HCT116 (cell line): ENCODE measurements around the gene PTMS. TPM values are rescaled to one million over a fixed set of nuclear protein-coding genes. Genes with fewer than 3 reads are reported as not detected.
A peak's percentile ranks its signal among the peaks of the same experiment; 100 is the strongest.

ENCODE experiments used
- ATAC-seq: fragments of 200-7000 bp; cut with Tn5 transposase; 2 replicates; pipeline ENCODE4 v1.9.1; 2020; ENCODE audit warnings: mild to moderate bottlenecking, moderate library complexity
- BruUV-seq: library from RNA; stranded (reverse); fragments of 400-500 nt; replicated peaks from 2 replicates; lab custom pipeline; 2021; lab: Mats Ljungman, UMichigan
- CTCF ChIA-PET: fragments of 300-600 bp; sonication (Branson Sonifier 250); formaldehyde crosslinking; loops from one replicate; lab custom pipeline; 2021; ENCODE audit warnings: antibody characterized with exemption; lab: Charles Lee
- POLR2A ChIA-PET: fragments of 300-600, 350-600 bp; sonication (Branson Sonifier 250); formaldehyde crosslinking; loops from one replicate; lab custom pipeline; 2021; ENCODE audit warnings: antibody characterized with exemption; lab: Charles Lee
- RAD21 ChIA-PET, 2 experiments: fragments of 300-600 bp; sonication (Branson Sonifier 250); formaldehyde crosslinking; loops; one replicate each; lab custom pipeline; 2023; ENCODE audit warnings: low total read pairs in 2 of 2; ENCODE audit not compliant: uncharacterized antibody in 2 of 2, unreplicated experiment in 2 of 2, low non-redundant PET in 1 of 2; lab: Charles Lee
- DNase-seq: peaks from one replicate; pipeline ENCODE4 v3.0.0-alpha.2; 2010; ENCODE audit warnings: low read depth, low spot score
- H2AFZ ChIP-seq: fragments of 200-600 bp; shearing (Covaris generic), sonication (generic); 2 replicates; pipeline ENCODE4 v1.6.1; 2017; ENCODE audit warnings: low read depth, mixed run types, mixed read lengths, antibody characterized with exemption, low read length; ENCODE audit not compliant: poor library complexity, severe bottlenecking
- H3K27ac ChIP-seq: 2 replicates; pipeline ENCODE4 v1.5.1; 2012; ENCODE audit warnings: low read depth, low read length
- H3K27me3 ChIP-seq: fragments of 200-600 bp; sonication (generic); 2 replicates; pipeline ENCODE4 v1.6.1; 2016; ENCODE audit warnings: mixed run types, low read length, mixed read lengths; ENCODE audit not compliant: insufficient read depth
- H3K36me3 ChIP-seq, 2 experiments: fragments of 200-500 bp in 1 of 2; fragments of 200-600 bp in 1 of 2; sonication (Bioruptor generic) in 1 of 2; sonication (generic) in 1 of 2; 2 replicates each; pipeline versions ENCODE4 v1.5.1 to v1.6.1; 2014 to 2016; ENCODE audit warnings: low read length in 2 of 2, inconsistent platforms in 1 of 2, mixed read lengths in 1 of 2, mixed run types in 1 of 2; ENCODE audit not compliant: insufficient read depth in 2 of 2, control insufficient read depth in 1 of 2
- H3K4me1 ChIP-seq, 2 experiments: fragments of 200-600 bp in 1 of 2; sonication (generic) in 1 of 2; 2 replicates each; pipeline versions ENCODE4 v1.5.1 to v1.6.1; 2012 to 2017; ENCODE audit warnings: low read length in 2 of 2, inconsistent platforms in 1 of 2, mild to moderate bottlenecking in 1 of 2, mixed read lengths in 1 of 2, mixed run types in 1 of 2, moderate library complexity in 1 of 2; ENCODE audit not compliant: insufficient read depth in 2 of 2, control insufficient read depth in 1 of 2
- H3K4me2 ChIP-seq: fragments of 200-600 bp; sonication (generic); 2 replicates; pipeline ENCODE4 v1.6.1; 2017; ENCODE audit warnings: mixed run types, low read length, mixed read lengths
- H3K4me3 ChIP-seq, 2 experiments: fragments of 200-600 bp in 1 of 2; sonication (generic) in 1 of 2; replicated peaks in 1 of 2; 2 replicates each; pipeline ENCODE4 v1.5.1; 2011 to 2016; ENCODE audit warnings: low read length in 2 of 2, control low read depth in 1 of 2, low read depth in 1 of 2, mild to moderate bottlenecking in 1 of 2, mixed read lengths in 1 of 2, mixed run types in 1 of 2
- H3K79me2 ChIP-seq: fragments of 200-600 bp; sonication (generic); 2 replicates; pipeline ENCODE4 v1.6.1; 2017; ENCODE audit warnings: mild to moderate bottlenecking, mixed run types, low read length, moderate library complexity, mixed read lengths; ENCODE audit not compliant: insufficient read depth
- H3K9ac ChIP-seq: fragments of 200-600 bp; sonication (generic); 2 replicates; pipeline ENCODE4 v1.6.1; 2016; ENCODE audit warnings: low read length, mixed read lengths
- H3K9me2 ChIP-seq: fragments of 200-600 bp; sonication (generic), shearing (Covaris generic); 2 replicates; pipeline ENCODE4 v1.6.1; 2017; ENCODE audit warnings: mixed run types, mild to moderate bottlenecking, moderate library complexity; ENCODE audit not compliant: insufficient read depth
- H3K9me3 ChIP-seq, 2 experiments: fragments of 200-500 bp in 1 of 2; fragments of 200-600 bp in 1 of 2; sonication (Bioruptor generic) in 1 of 2; sonication (generic) in 1 of 2; 2 replicates each; pipeline ENCODE4 v1.6.1; 2014 to 2017; ENCODE audit warnings: low read length in 2 of 2, mixed read lengths in 2 of 2, inconsistent platforms in 1 of 2, low read depth in 1 of 2, mild to moderate bottlenecking in 1 of 2, mixed run types in 1 of 2, moderate library complexity in 1 of 2; ENCODE audit not compliant: control insufficient read depth in 1 of 2, insufficient read depth in 1 of 2
- H4K20me1 ChIP-seq: fragments of 200-600 bp; sonication (generic), shearing (Covaris generic); 2 replicates; pipeline ENCODE4 v1.6.1; 2017; ENCODE audit warnings: mixed run types, mild to moderate bottlenecking, moderate library complexity; ENCODE audit not compliant: insufficient read depth
- CEBPB ChIP-seq: IDR thresholded peaks from 2 replicates; pipeline ENCODE4 v1.6.1; 2012; ENCODE audit warnings: low read depth
- EGR1 ChIP-seq: IDR thresholded peaks from 2 replicates; pipeline ENCODE4 v1.6.1; 2012; ENCODE audit warnings: low read depth
- EZH2 ChIP-seq: fragments of 200-600 bp; sonication (generic); IDR thresholded peaks from 2 replicates; pipeline ENCODE4 v1.6.1; 2017; ENCODE audit warnings: antibody characterized with exemption, mixed run types
- JUND ChIP-seq: IDR thresholded peaks from 2 replicates; pipeline ENCODE4 v1.6.1; 2012
- POLR2AphosphoS5 ChIP-seq: IDR thresholded peaks from 2 replicates; pipeline ENCODE4 v1.6.1; 2011; ENCODE audit warnings: mild to moderate bottlenecking, low read depth, low read length, moderate library complexity
- SIN3A ChIP-seq: IDR thresholded peaks from 2 replicates; pipeline ENCODE4 v1.6.1; 2012; ENCODE audit warnings: low read depth
- SP1 ChIP-seq: IDR thresholded peaks from 2 replicates; pipeline ENCODE4 v1.6.1; 2012; ENCODE audit warnings: low read depth
- SRF ChIP-seq: IDR thresholded peaks from 2 replicates; pipeline ENCODE4 v1.6.1; 2012; ENCODE audit warnings: low read depth
- YY1 ChIP-seq: IDR thresholded peaks from 2 replicates; pipeline ENCODE4 v1.6.1; 2011; ENCODE audit warnings: low read length, low read depth, moderate library complexity, mild to moderate bottlenecking; ENCODE audit not compliant: insufficient replicate concordance; ENCODE audit errors: extremely low read depth
- ZFX ChIP-seq: fragments of 450-650 bp; IDR thresholded peaks from 2 replicates; pipeline ENCODE4 v1.6.1; 2017
- intact Hi-C: fragments of 100-400 bp; cut with micrococcal nuclease; formaldehyde crosslinking; loops from 2 replicates; pipeline ENCODE4 v1.10.0; 2022
- total RNA-seq: library from RNA; stranded (reverse); gene quantifications from one replicate; pipeline ENCODE4 v1.2.1, GENCODE V29; 2021; ENCODE audit not compliant: unreplicated experiment
- TF ChIP-seq, protein P1 (sequence below): IDR thresholded peaks from 2 replicates; pipeline ENCODE4 v1.6.1; 2011; ENCODE audit warnings: mild to moderate bottlenecking, low read length, moderate library complexity; ENCODE audit not compliant: insufficient replicate concordance; ENCODE audit errors: extremely low read depth
- TF ChIP-seq, protein P2 (sequence below), 3 experiments: fragments of 200-600 bp in 1 of 3; sonication (generic) in 1 of 3; IDR thresholded peaks in 2 of 3; conservative IDR thresholded peaks in 1 of 3; 2 replicates each; pipeline ENCODE4 v1.5.1; 2012 to 2017; ENCODE audit warnings: low read depth in 2 of 3, low read length in 2 of 3, antibody characterized with exemption in 1 of 3, borderline replicate concordance in 1 of 3, control low read depth in 1 of 3, mild to moderate bottlenecking in 1 of 3, mixed read lengths in 1 of 3, mixed run types in 1 of 3, moderate library complexity in 1 of 3; ENCODE audit not compliant: insufficient read depth in 1 of 3
- TF ChIP-seq, protein P3 (sequence below): IDR thresholded peaks from 2 replicates; pipeline ENCODE4 v1.6.1; 2012; ENCODE audit warnings: low read depth

Gene PTMS
- total RNA-seq, 1 experiment from 2014 or later = 494 TPM

DNA sequence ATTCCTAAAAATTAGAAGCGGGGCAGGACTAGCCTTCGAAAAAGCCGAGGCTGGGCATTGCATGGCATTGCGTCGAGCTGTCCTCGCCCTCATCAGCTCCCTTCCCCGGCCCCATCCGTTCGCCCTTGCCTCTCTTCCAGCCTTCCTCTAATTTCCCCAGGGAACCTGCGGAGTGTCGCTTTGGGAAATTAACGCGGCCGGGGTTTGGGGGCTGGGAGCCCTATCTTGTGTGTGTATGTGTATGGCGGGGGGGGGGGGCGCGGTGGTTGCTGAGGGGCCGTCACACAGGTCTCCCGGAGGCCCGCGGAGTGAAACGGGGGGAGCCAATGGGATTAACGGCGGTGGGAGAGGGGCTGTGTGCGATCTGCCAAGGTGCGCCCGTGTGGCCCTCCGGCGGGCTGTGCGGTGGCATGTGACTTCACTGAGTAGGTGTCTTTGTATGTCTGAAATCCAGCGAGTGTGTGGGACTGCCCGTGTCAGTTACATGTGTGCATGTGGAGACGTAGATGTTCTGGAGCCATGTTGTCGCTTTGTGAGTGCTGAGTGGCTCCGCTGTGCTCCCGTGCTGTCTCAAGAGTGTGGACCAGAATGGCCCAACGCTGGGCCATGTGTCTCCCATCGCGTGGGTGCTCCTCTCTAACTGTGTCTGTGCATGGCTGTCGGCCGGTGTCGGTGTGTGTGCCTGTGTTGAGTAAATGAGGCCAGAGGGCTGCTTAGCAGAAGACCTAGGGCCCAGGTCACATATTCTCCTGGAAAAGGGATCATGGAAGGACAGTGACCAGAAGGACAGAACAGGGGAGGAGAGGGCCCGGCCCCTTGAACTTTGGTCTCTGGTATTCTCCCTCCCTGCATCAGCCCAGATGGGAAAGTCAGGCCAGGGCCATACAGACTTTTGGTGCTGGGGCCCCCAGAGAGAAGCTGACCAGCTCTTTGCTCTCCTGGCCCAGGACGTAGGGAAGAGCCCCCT lies 1.5 kb downstream of the PTMS start:
- DNase-seq (no peak), ATAC-seq (no peak)
- Histone ChIP-seq H3K4me1 (peaks cover 45 to 75% of the 10 kb centered on the region in 2 experiments), H3K4me2 (peak overlapping the region; percentile 95), H3K9ac (peak overlapping the region; percentile 84), H3K27ac (peak overlapping the region; percentile 72), H3K36me3 (peaks cover 9 to 13% of the 10 kb centered on the region in 2 experiments; a peak in 3 of 4 replicates), H3K9me2 (no peaks in the 10 kb centered on the region), H2AFZ (no peak overlapping the region), H3K79me2 (peaks cover 29% of the 10 kb centered on the region), H3K9me3 (no peaks in the 10 kb centered on the region), H3K4me3 (peak overlapping the region; percentile 85 to 90), H4K20me1 (no peaks in the 10 kb centered on the region), H3K27me3 (no peaks in the 10 kb centered on the region)
- intact Hi-C loops = loop anchor here (2.0 kb wide), 1 partner anchor 15 kb away; the partner anchor contains the start of gene MLF2
- ChIA-PET CTCF (interaction anchor here (1.0 to 3.0 kb wide), 7 partner anchors 10 to 85 kb away, joined by 3 to 53 read pairs (median 3); partner anchors contain the start of genes MLF2, P3H3 and USP5), POLR2A (interaction anchor here (1.0 to 3.0 kb wide), 6 partner anchors 13 to 195 kb away, joined by 3 to 41 read pairs (median 13); partner anchors contain the start of genes CDCA3, COPS7A, MLF2 and USP5), RAD21 (no interaction called here)
- BruUV-seq = no TSS peak
- no peak for TF ChIP-seq POLR2AphosphoS5
- no peak for TF ChIP-seq SIN3A
- TF ChIP-seq, protein P1, sequence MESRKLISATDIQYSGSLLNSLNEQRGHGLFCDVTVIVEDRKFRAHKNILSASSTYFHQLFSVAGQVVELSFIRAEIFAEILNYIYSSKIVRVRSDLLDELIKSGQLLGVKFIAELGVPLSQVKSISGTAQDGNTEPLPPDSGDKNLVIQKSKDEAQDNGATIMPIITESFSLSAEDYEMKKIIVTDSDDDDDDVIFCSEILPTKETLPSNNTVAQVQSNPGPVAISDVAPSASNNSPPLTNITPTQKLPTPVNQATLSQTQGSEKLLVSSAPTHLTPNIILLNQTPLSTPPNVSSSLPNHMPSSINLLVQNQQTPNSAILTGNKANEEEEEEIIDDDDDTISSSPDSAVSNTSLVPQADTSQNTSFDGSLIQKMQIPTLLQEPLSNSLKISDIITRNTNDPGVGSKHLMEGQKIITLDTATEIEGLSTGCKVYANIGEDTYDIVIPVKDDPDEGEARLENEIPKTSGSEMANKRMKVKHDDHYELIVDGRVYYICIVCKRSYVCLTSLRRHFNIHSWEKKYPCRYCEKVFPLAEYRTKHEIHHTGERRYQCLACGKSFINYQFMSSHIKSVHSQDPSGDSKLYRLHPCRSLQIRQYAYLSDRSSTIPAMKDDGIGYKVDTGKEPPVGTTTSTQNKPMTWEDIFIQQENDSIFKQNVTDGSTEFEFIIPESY = no peak
- TF ChIP-seq EGR1 = no peak
- TF ChIP-seq JUND = no peak
- TF ChIP-seq SRF = no peak
- TF ChIP-seq, protein P2, sequence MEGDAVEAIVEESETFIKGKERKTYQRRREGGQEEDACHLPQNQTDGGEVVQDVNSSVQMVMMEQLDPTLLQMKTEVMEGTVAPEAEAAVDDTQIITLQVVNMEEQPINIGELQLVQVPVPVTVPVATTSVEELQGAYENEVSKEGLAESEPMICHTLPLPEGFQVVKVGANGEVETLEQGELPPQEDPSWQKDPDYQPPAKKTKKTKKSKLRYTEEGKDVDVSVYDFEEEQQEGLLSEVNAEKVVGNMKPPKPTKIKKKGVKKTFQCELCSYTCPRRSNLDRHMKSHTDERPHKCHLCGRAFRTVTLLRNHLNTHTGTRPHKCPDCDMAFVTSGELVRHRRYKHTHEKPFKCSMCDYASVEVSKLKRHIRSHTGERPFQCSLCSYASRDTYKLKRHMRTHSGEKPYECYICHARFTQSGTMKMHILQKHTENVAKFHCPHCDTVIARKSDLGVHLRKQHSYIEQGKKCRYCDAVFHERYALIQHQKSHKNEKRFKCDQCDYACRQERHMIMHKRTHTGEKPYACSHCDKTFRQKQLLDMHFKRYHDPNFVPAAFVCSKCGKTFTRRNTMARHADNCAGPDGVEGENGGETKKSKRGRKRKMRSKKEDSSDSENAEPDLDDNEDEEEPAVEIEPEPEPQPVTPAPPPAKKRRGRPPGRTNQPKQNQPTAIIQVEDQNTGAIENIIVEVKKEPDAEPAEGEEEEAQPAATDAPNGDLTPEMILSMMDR (IDR thresholded peaks at IDR 0.05 in 2 of 3, conservative IDR thresholded peaks at IDR 0.05 in 1 of 3; ENCODE audit: borderline replicate concordance in 1 of 3, insufficient read depth in 1 of 3, low read depth in 2 of 3, low read length in 2 of 3) = no peak
- no peak for TF ChIP-seq EZH2
- TF ChIP-seq, protein P3, sequence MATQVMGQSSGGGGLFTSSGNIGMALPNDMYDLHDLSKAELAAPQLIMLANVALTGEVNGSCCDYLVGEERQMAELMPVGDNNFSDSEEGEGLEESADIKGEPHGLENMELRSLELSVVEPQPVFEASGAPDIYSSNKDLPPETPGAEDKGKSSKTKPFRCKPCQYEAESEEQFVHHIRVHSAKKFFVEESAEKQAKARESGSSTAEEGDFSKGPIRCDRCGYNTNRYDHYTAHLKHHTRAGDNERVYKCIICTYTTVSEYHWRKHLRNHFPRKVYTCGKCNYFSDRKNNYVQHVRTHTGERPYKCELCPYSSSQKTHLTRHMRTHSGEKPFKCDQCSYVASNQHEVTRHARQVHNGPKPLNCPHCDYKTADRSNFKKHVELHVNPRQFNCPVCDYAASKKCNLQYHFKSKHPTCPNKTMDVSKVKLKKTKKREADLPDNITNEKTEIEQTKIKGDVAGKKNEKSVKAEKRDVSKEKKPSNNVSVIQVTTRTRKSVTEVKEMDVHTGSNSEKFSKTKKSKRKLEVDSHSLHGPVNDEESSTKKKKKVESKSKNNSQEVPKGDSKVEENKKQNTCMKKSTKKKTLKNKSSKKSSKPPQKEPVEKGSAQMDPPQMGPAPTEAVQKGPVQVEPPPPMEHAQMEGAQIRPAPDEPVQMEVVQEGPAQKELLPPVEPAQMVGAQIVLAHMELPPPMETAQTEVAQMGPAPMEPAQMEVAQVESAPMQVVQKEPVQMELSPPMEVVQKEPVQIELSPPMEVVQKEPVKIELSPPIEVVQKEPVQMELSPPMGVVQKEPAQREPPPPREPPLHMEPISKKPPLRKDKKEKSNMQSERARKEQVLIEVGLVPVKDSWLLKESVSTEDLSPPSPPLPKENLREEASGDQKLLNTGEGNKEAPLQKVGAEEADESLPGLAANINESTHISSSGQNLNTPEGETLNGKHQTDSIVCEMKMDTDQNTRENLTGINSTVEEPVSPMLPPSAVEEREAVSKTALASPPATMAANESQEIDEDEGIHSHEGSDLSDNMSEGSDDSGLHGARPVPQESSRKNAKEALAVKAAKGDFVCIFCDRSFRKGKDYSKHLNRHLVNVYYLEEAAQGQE = no peak
- TF ChIP-seq ZFX = no peak
- TF ChIP-seq SP1 = no peak
- no peak for TF ChIP-seq YY1
- no peak for TF ChIP-seq CEBPB
